ENCODE measurements around the gene PROC. TPM values are rescaled to one million over a fixed set of nuclear protein-coding genes. Genes with fewer than 3 reads are reported as not detected.

The PROC gene
- total RNA-seq, 2 experiments from 2014 or later = not detected

DNA sequence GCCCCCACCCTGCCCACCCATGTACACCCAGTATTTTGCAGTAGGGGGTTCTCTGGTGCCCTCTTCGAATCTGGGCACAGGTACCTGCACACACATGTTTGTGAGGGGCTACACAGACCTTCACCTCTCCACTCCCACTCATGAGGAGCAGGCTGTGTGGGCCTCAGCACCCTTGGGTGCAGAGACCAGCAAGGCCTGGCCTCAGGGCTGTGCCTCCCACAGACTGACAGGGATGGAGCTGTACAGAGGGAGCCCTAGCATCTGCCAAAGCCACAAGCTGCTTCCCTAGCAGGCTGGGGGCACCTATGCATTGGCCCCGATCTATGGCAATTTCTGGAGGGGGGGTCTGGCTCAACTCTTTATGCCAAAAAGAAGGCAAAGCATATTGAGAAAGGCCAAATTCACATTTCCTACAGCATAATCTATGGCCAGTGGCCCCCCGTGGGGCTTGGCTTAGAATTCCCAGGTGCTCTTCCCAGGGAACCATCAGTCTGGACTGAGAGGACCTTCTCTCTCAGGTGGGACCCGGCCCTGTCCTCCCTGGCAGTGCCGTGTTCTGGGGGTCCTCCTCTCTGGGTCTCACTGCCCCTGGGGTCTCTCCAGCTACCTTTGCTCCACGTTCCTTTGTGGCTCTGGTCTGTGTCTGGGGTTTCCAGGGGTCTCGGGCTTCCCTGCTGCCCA, 9.3 kb downstream of the PROC start:
- no peaks in the 10 kb centered on the region for H3K9me3 Mint-ChIP-seq
- ChIA-PET CTCF (no interaction called here), POLR2A (interaction anchor here (1.0 kb wide), 1 partner anchor 51 kb away, joined by 3 read pairs; no protein-coding TSS in a partner anchor)
- no peaks in the 10 kb centered on the region for H3K36me3 Mint-ChIP-seq (ENCODE audit: low read depth)
- DNase-seq = no peak
- H3K4me1 Mint-ChIP-seq = peaks cover 8% of the 10 kb centered on the region
- H3K4me3 Mint-ChIP-seq = no peak overlapping the region
- no peak overlapping the region for H3K27ac Mint-ChIP-seq
- peaks cover 22% of the 10 kb centered on the region for H3K27me3 Mint-ChIP-seq

- no peaks in the 10 kb centered on the region for H3K9me3 Mint-ChIP-seq
- H3K4me1 Mint-ChIP-seq = peaks cover 6% of the 10 kb centered on the region
- no peak overlapping the region for H3K4me3 Mint-ChIP-seq
- DNase-seq = peak; percentile 12
- ChIA-PET POLR2A (no interaction called here), CTCF (no interaction called here)
- H3K27me3 Mint-ChIP-seq = peaks cover 18% of the 10 kb centered on the region
- H3K27ac Mint-ChIP-seq = no peak overlapping the region
- H3K36me3 Mint-ChIP-seq (ENCODE audit: low read depth) = no peaks in the 10 kb centered on the region
Observed at GRCh38 chr2:127428057-127428814, 10.0 kb downstream of the PROC start.

GRCh38 chr2:127428815-127429109, 10.5 kb downstream of the PROC start:
- Mint-ChIP-seq H3K9me3 (no peaks in the 10 kb centered on the region), H3K4me3 (no peak overlapping the region), H3K4me1 (peaks cover 3% of the 10 kb centered on the region), H3K27me3 (peaks cover 13% of the 10 kb centered on the region), H3K36me3 (ENCODE audit: low read depth) (no peaks in the 10 kb centered on the region), H3K27ac (no peak overlapping the region)
- POLR2A ChIA-PET = no interaction called here
- no peak for DNase-seq
- CTCF ChIA-PET = interaction anchor here (0.6 kb wide), 1 partner anchor 160 kb away, joined by 4 read pairs; no protein-coding TSS in a partner anchor

GRCh38 chr2:127429291-127429690, 11.1 kb downstream of the PROC start:
- no peak overlapping the region for H3K4me3 Mint-ChIP-seq
- no peaks in the 10 kb centered on the region for H3K4me1 Mint-ChIP-seq
- no peaks in the 10 kb centered on the region for H3K9me3 Mint-ChIP-seq
- ChIA-PET CTCF (interaction anchor here (0.6 kb wide), 1 partner anchor 160 kb away, joined by 4 read pairs; no protein-coding TSS in a partner anchor), POLR2A (no interaction called here)
- peaks cover 8% of the 10 kb centered on the region for H3K27me3 Mint-ChIP-seq
- peak; percentile 1 for DNase-seq
- H3K36me3 Mint-ChIP-seq (ENCODE audit: low read depth) = no peaks in the 10 kb centered on the region
- H3K27ac Mint-ChIP-seq = no peak overlapping the region

- no peaks in the 10 kb centered on the region for H3K4me1 Mint-ChIP-seq
- POLR2A ChIA-PET = no interaction called here
- peak; percentile 2 for DNase-seq
- no peaks in the 10 kb centered on the region for H3K9me3 Mint-ChIP-seq
- H3K36me3 Mint-ChIP-seq (ENCODE audit: low read depth) = no peaks in the 10 kb centered on the region
- CTCF ChIA-PET = no interaction called here
- no peak overlapping the region for H3K27ac Mint-ChIP-seq
- no peak overlapping the region for H3K4me3 Mint-ChIP-seq
- H3K27me3 Mint-ChIP-seq = peaks cover 6% of the 10 kb centered on the region
Observed at GRCh38 chr2:127429844-127430425, 11.7 kb downstream of the PROC start.

DNA sequence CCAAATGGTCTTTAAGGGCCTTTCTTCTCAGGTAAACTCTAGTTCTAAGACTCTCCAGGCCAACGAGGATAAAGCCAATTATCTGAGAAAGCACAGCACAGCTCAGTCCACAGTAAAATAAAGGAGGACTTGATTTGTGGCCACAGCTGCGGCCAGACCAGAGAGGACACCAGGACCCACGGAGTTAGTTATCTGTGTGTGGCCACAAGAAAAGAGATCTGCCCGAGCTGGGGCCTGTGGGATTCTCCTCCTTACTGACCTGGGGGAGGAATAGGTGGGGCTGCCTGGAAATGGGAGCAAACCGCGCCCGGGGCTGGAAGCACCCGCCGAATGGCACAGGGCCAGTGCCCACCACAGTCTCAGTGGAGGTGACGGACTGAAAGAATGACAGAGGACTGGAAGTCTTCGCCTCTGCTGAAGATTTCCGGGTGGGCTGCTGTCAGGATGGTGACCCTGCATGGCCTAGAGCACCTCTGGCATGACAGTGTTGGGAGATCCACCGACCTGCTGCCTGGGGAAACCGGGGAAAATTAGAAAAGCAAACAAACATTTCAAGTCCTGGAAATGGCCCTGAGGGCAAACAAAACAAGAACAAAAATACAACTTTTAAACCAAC, 13.3 kb downstream of the PROC start:
- Mint-ChIP-seq H3K27me3 (peaks cover 2% of the 10 kb centered on the region), H3K36me3 (ENCODE audit: low read depth) (no peaks in the 10 kb centered on the region), H3K27ac (no peak overlapping the region), H3K4me1 (no peaks in the 10 kb centered on the region), H3K9me3 (no peaks in the 10 kb centered on the region), H3K4me3 (no peak overlapping the region)
- ChIA-PET POLR2A (no interaction called here), CTCF (no interaction called here)
- peak; percentile 9 for DNase-seq

DNA sequence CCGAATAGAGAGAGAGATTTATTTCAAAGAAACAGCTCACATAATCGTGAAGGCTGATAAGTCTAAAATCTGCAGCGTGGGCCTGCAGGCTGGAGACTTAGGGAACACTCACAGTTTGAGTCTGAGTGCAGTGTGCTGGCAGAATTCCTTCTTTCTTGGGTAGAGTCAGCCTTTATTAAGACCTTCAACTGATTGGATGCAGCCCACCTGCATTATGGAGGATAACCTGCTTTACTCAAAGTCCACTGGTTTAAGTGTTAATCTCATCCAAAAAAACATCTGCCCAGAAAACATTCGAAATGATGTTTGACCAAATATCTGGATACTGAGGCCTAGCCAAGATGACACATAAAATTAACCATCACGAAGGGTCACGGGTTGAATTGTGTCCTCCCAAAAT, 16.3 kb downstream of the PROC start:
- no peak overlapping the region for H3K27ac Mint-ChIP-seq
- no peaks in the 10 kb centered on the region for H3K4me1 Mint-ChIP-seq
- no peak overlapping the region for H3K4me3 Mint-ChIP-seq
- H3K36me3 Mint-ChIP-seq (ENCODE audit: low read depth) = no peaks in the 10 kb centered on the region
- DNase-seq = no peak
- CTCF ChIA-PET = no interaction called here
- POLR2A ChIA-PET = no interaction called here
- H3K9me3 Mint-ChIP-seq = no peaks in the 10 kb centered on the region
- H3K27me3 Mint-ChIP-seq = peaks cover 2% of the 10 kb centered on the region

GRCh38 chr2:127437056-127437455, 18.8 kb downstream of the PROC start:
- Mint-ChIP-seq H3K36me3 (ENCODE audit: low read depth) (no peaks in the 10 kb centered on the region), H3K4me3 (no peak overlapping the region), H3K4me1 (no peaks in the 10 kb centered on the region), H3K27ac (no peak overlapping the region), H3K9me3 (peaks cover 7% of the 10 kb centered on the region), H3K27me3 (peaks cover 5% of the 10 kb centered on the region)
- DNase-seq = no peak
- ChIA-PET POLR2A (no interaction called here), CTCF (no interaction called here)

DNA sequence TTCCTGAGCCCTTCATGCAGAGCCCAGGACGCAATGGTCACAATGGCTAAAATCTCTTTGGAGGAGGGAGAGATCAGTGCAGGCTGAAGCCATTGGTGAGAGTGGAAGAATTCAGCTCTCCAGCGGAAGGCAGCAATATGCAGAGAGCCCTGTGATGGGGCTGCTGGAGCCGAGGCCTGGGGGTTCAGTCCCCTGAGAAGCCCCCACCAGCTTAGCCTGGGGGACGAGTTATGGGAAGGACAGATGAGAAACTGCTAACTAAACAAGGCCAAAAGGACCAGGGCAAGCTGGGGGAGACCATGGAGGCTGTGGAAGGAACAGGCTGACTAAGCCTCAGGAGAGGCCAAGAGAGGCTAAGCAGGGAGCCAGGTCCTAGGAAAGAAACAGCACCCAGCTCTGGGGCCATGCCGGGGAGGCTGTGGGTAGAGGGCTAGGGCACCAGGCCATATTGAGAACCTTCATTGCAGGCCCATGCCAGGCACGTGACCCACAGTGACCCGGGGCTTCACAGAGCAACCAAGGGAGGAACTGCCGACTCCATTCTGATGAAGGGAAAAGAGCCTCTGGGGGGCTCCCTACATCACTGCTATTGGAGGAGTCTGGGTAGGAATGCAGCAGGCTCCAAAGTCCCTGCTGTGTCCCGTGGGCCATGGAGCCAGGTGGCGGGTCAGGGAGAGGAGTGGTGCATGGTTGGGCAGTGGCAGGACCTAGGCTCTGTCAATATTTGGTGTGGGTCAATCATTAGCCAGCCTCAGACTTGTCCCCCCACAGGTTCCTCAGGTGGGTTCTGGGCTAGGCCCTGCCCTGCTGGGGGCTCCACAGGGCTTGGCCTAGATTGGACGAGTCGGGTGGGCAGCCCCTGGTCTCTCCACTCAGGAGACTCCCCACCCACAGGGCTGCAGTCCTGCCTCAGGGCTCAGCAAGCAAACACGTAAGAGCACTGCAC, 19.8 kb downstream of the PROC start:
- H3K4me1 Mint-ChIP-seq = no peaks in the 10 kb centered on the region
- H3K27me3 Mint-ChIP-seq = peaks cover 7% of the 10 kb centered on the region
- no peaks in the 10 kb centered on the region for H3K36me3 Mint-ChIP-seq (ENCODE audit: low read depth)
- POLR2A ChIA-PET = no interaction called here
- peaks cover 8% of the 10 kb centered on the region for H3K9me3 Mint-ChIP-seq
- CTCF ChIA-PET = no interaction called here
- no peak for DNase-seq
- no peak overlapping the region for H3K27ac Mint-ChIP-seq
- H3K4me3 Mint-ChIP-seq = no peak overlapping the region

DNA sequence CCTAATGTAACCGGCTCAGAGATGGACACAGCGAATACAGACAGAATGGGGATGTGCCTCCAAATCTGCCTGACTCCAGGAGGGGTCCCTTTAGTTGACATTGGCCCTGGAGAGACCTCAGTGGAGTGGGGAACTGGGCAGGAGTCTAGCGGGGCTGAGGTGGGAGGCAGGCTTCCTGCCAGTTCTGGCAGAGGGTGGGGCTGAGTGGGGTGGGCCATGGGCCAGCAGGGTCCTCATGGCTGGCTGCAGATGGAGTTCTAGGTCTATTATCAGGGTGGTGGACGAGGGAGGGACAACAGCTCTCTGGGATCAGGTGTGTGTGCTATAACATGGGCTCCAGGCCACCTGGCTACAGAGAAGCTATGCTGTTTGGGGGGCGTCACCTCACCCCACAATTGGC, 21.1 kb downstream of the PROC start:
- Mint-ChIP-seq H3K4me3 (no peak overlapping the region), H3K27me3 (peaks cover 13% of the 10 kb centered on the region), H3K9me3 (peaks cover 11% of the 10 kb centered on the region), H3K4me1 (no peaks in the 10 kb centered on the region), H3K36me3 (ENCODE audit: low read depth) (no peaks in the 10 kb centered on the region), H3K27ac (no peak overlapping the region)
- no peak for DNase-seq
- ChIA-PET CTCF (no interaction called here), POLR2A (no interaction called here)

DNA sequence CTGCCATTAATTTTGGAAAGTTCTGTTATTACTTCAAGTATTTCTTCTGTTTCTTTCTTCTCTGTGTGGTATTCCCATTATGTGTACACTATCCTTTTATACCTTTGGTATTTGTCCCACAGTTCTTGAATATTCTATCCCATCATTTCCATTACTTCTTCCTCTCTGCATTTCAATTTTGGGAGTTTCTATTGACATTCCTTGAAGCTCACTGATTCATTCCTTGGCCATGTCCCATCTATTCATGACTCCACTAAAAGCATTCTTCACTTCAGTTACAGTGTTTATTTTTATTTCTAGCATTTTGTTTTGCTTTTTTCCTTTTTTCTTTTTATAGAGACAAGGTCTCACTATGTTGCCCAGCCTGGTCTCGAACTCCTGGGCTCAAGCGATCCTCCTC, 30.3 kb downstream of the PROC start:
- Mint-ChIP-seq H3K4me1 (no peaks in the 10 kb centered on the region), H3K27me3 (peaks cover 29% of the 10 kb centered on the region), H3K27ac (no peak overlapping the region), H3K4me3 (no peak overlapping the region), H3K36me3 (ENCODE audit: low read depth) (peaks cover 6% of the 10 kb centered on the region), H3K9me3 (peaks cover 10% of the 10 kb centered on the region)
- no peak for DNase-seq
- ChIA-PET CTCF (no interaction called here), POLR2A (no interaction called here)

DNA sequence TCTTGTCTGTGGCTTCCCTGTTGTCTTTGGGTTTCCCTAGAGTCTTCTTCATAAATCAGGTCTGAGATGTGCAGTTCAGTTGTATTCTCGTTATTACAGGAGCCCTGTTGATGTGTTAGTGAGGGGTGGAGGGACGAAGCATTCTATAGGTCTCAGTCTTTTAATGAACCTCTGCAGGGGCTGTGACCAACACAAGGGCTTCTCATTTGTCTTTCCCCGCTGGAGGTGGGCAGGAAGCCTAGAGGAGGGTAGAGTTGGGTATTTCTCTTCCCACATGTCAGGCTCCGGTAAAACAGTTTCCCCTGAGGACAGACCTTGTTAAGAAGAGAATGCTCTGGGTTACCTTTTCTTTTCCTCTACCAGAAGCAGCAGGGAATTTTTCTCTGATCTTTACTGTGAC, 31.2 kb downstream of the PROC start:
- peaks cover 7% of the 10 kb centered on the region for H3K36me3 Mint-ChIP-seq (ENCODE audit: low read depth)
- no peak for DNase-seq
- H3K4me3 Mint-ChIP-seq = no peak overlapping the region
- H3K4me1 Mint-ChIP-seq = no peaks in the 10 kb centered on the region
- POLR2A ChIA-PET = no interaction called here
- H3K27ac Mint-ChIP-seq = no peak overlapping the region
- peaks cover 26% of the 10 kb centered on the region for H3K27me3 Mint-ChIP-seq
- CTCF ChIA-PET = no interaction called here
- H3K9me3 Mint-ChIP-seq = peaks cover 8% of the 10 kb centered on the region

DNA sequence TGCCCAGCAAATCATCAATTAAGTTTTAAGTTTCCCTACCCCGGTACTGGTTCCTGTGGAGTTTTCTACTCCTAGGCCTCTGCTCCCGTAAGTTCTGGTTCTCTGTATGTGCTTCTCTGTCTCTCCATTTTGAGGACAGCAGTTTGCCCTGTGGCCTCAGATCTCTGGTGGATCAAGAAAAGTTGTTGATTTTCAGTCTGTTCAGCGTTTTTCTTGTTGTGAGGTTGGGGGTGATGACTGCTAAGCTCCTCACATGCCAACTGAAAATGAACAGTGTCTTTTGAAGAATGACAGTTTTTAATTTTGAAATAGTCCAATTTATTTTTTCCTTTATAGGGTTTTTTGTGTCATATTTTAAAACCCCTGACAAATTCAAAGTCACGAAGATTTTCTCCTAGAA, 31.7 kb downstream of the PROC start:
- ChIA-PET POLR2A (no interaction called here), CTCF (no interaction called here)
- Mint-ChIP-seq H3K36me3 (ENCODE audit: low read depth) (peaks cover 7% of the 10 kb centered on the region), H3K4me1 (no peaks in the 10 kb centered on the region), H3K9me3 (peaks cover 6% of the 10 kb centered on the region), H3K4me3 (no peak overlapping the region), H3K27ac (no peak overlapping the region), H3K27me3 (peaks cover 25% of the 10 kb centered on the region)
- DNase-seq = no peak
